Uterus (tissue), 2 donors: Measurements from ENCODE around the gene DTD2.

ENCODE experiments used
- POLR2A ChIP-seq, 2 donors: fragments of 450-650 bp; IDR thresholded peaks; one replicate each; pipeline ENCODE4 v1.6.1; 2016; ENCODE audit warnings: antibody characterized with exemption in 2 of 2, mild to moderate bottlenecking in 1 of 2, moderate library complexity in 1 of 2
- TF ChIP-seq, protein P1 (sequence below), 4 experiments: fragments of 200-600 bp in 2 of 4; fragments of 450-650 bp in 2 of 4; sonication (generic) in 2 of 4; IDR thresholded peaks; one replicate each; pipeline ENCODE4 v1.5.1; 2016 to 2019; ENCODE audit warnings: antibody characterized with exemption in 4 of 4, mild to moderate bottlenecking in 2 of 4, moderate library complexity in 1 of 4

DNA sequence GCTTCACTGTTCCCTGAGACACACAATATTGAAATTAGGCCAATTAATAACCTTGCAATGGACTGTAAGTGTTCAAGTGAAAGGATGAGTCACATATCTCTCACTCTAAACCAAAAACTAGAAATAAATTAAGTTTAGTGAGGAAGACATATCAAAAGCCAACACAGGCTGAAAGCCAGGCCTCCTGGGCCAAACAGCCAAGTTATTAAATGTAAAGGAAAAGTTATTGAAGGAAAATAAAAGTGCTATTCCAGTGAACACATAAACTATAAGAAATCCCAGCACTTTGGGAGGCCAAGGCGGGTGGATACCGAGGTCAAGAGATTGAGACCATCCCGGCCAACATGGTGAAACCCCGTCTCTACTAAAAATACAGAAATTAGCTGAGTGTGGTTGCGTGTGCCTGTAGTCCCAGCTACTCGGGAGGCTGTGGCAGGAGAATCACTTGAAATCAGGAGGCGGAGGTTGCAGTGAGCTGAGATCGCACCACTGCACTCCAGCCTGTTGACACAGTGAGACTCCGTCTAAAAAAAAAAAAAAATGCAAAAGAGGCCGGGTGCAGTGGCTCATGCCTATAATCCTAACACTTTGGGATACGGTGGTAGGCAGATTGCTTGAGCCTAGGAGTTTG lies 26.6 kb downstream of the DTD2 start:
- no peak for TF ChIP-seq POLR2A (IDR thresholded peaks at IDR 0.05)
- TF ChIP-seq, protein P1, sequence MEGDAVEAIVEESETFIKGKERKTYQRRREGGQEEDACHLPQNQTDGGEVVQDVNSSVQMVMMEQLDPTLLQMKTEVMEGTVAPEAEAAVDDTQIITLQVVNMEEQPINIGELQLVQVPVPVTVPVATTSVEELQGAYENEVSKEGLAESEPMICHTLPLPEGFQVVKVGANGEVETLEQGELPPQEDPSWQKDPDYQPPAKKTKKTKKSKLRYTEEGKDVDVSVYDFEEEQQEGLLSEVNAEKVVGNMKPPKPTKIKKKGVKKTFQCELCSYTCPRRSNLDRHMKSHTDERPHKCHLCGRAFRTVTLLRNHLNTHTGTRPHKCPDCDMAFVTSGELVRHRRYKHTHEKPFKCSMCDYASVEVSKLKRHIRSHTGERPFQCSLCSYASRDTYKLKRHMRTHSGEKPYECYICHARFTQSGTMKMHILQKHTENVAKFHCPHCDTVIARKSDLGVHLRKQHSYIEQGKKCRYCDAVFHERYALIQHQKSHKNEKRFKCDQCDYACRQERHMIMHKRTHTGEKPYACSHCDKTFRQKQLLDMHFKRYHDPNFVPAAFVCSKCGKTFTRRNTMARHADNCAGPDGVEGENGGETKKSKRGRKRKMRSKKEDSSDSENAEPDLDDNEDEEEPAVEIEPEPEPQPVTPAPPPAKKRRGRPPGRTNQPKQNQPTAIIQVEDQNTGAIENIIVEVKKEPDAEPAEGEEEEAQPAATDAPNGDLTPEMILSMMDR (IDR thresholded peaks at IDR 0.05), result no peak
